ENCODE measurements around the gene WNT6.

DNA sequence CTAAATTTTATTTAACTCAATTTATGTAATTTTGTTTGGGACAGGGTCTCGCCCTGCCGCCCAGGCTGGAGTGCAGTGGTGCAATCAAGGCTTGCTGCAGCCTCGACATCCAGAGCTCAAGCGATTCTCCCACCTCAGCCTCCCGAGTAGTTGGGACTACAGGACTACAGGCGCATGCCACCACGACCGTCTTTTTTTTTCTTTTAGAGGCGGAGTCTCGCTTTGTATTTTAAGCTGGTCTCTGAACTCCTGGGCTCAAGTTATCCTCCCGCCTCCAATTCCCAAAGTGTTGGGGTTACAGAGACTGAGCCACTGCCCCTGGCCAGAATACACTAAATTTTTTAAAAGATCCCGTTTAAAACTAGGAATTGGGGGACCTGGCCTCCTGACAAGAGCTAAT is 39.5 kb downstream of the WNT6 start:
- TF ChIP-seq, protein P1, sequence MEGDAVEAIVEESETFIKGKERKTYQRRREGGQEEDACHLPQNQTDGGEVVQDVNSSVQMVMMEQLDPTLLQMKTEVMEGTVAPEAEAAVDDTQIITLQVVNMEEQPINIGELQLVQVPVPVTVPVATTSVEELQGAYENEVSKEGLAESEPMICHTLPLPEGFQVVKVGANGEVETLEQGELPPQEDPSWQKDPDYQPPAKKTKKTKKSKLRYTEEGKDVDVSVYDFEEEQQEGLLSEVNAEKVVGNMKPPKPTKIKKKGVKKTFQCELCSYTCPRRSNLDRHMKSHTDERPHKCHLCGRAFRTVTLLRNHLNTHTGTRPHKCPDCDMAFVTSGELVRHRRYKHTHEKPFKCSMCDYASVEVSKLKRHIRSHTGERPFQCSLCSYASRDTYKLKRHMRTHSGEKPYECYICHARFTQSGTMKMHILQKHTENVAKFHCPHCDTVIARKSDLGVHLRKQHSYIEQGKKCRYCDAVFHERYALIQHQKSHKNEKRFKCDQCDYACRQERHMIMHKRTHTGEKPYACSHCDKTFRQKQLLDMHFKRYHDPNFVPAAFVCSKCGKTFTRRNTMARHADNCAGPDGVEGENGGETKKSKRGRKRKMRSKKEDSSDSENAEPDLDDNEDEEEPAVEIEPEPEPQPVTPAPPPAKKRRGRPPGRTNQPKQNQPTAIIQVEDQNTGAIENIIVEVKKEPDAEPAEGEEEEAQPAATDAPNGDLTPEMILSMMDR (IDR thresholded peaks at IDR 0.05) = no peak
- no peak for TF ChIP-seq POLR2A (IDR thresholded peaks at IDR 0.05)
